ENCODE measurements around the gene ZNF407. TPM values are rescaled to one million over a fixed set of nuclear protein-coding genes. Genes with fewer than 3 reads are reported as not detected.
A peak's percentile ranks its signal among the peaks of the same experiment; 100 is the strongest.

ZNF407 gene
- total RNA-seq, 2 experiments from 2014 or later, result 11.7 to 13.4 TPM

- no peak overlapping the region for H3K27ac Mint-ChIP-seq
- H3K4me1 Mint-ChIP-seq, result no peaks in the 10 kb centered on the region
- POLR2A ChIA-PET, result interaction anchor here (0.6 to 1.8 kb wide), 2 partner anchors 24 to 511 kb away, joined by 3 to 8 read pairs; partner anchors contain the start of gene ZNF407
- H3K9me3 Mint-ChIP-seq, result no peaks in the 10 kb centered on the region
- CTCF ChIA-PET, result no interaction called here
- no peaks in the 10 kb centered on the region for H3K27me3 Mint-ChIP-seq
- no peak overlapping the region for H3K4me3 Mint-ChIP-seq
- DNase-seq, result no peak
- no peaks in the 10 kb centered on the region for H3K36me3 Mint-ChIP-seq (ENCODE audit: low read depth)
Observed at GRCh38 chr18:74622072-74622471, 24.4 kb downstream of the ZNF407 start.

GRCh38 chr18:74623047-74623816 lies 25.6 kb downstream of the ZNF407 start:
- Mint-ChIP-seq H3K4me1 (peaks cover 5% of the 10 kb centered on the region), H3K9me3 (no peaks in the 10 kb centered on the region), H3K27ac (no peak overlapping the region), H3K36me3 (ENCODE audit: low read depth) (no peaks in the 10 kb centered on the region), H3K4me3 (no peak overlapping the region), H3K27me3 (no peaks in the 10 kb centered on the region)
- CTCF ChIA-PET, result interaction anchor here (1.1 to 1.3 kb wide), 2 partner anchors 9 to 856 kb away, joined by 3 to 7 read pairs; no protein-coding TSS in a partner anchor
- POLR2A ChIA-PET, result no interaction called here
- DNase-seq, result no peak

- ChIA-PET CTCF (interaction anchor here (1.1 kb wide), 1 partner anchor 855 kb away, joined by 3 read pairs; no protein-coding TSS in a partner anchor), POLR2A (no interaction called here)
- Mint-ChIP-seq H3K27ac (no peak overlapping the region), H3K9me3 (no peaks in the 10 kb centered on the region), H3K4me3 (no peak overlapping the region), H3K36me3 (ENCODE audit: low read depth) (no peaks in the 10 kb centered on the region), H3K27me3 (no peaks in the 10 kb centered on the region), H3K4me1 (peaks cover 5% of the 10 kb centered on the region)
- DNase-seq, result no peak
Observed at GRCh38 chr18:74624466-74624865, 26.8 kb downstream of the ZNF407 start.

- Mint-ChIP-seq H3K36me3 (ENCODE audit: low read depth) (no peaks in the 10 kb centered on the region), H3K4me1 (peaks cover 5% of the 10 kb centered on the region), H3K27ac (no peak overlapping the region), H3K27me3 (no peaks in the 10 kb centered on the region), H3K4me3 (no peak overlapping the region), H3K9me3 (no peaks in the 10 kb centered on the region)
- no peak for DNase-seq
- POLR2A ChIA-PET, result no interaction called here
- CTCF ChIA-PET, result no interaction called here
Observed at GRCh38 chr18:74625157-74625556, 27.5 kb downstream of the ZNF407 start.

GRCh38 chr18:74626049-74626874 lies 28.6 kb downstream of the ZNF407 start:
- Mint-ChIP-seq H3K27ac (no peak overlapping the region), H3K27me3 (no peaks in the 10 kb centered on the region), H3K9me3 (no peaks in the 10 kb centered on the region), H3K4me1 (peaks cover 13% of the 10 kb centered on the region), H3K4me3 (no peak overlapping the region), H3K36me3 (ENCODE audit: low read depth) (no peaks in the 10 kb centered on the region)
- POLR2A ChIA-PET, result no interaction called here
- DNase-seq, result no peak
- CTCF ChIA-PET, result no interaction called here

- no peak overlapping the region for H3K4me3 Mint-ChIP-seq
- H3K4me1 Mint-ChIP-seq, result peaks cover 35% of the 10 kb centered on the region
- no peak for DNase-seq
- H3K27me3 Mint-ChIP-seq, result no peaks in the 10 kb centered on the region
- ChIA-PET CTCF (interaction anchor here (1.3 kb wide), 1 partner anchor 12 kb away, joined by 3 read pairs; no protein-coding TSS in a partner anchor), POLR2A (interaction anchor here (1.3 to 2.6 kb wide), 2 partner anchors 33 to 440 kb away, joined by 3 to 20 read pairs; partner anchors contain the start of gene ZNF407)
- no peaks in the 10 kb centered on the region for H3K9me3 Mint-ChIP-seq
- H3K27ac Mint-ChIP-seq, result peak overlapping the region; percentile 91
- peaks cover 35% of the 10 kb centered on the region for H3K36me3 Mint-ChIP-seq (ENCODE audit: low read depth)
Observed at GRCh38 chr18:74630804-74631203, 33.1 kb downstream of the ZNF407 start.

- Mint-ChIP-seq H3K36me3 (ENCODE audit: low read depth) (peaks cover 35% of the 10 kb centered on the region), H3K4me1 (peaks cover 35% of the 10 kb centered on the region), H3K4me3 (peak overlapping the region; percentile 54), H3K27ac (peak overlapping the region; percentile 91), H3K9me3 (no peaks in the 10 kb centered on the region), H3K27me3 (no peaks in the 10 kb centered on the region)
- CTCF ChIA-PET, result interaction anchor here (0.8 to 1.8 kb wide), 3 partner anchors 8 to 35 kb away, joined by 3 to 7 read pairs (median 4); partner anchors contain the start of gene ZNF407
- POLR2A ChIA-PET, result interaction anchor here (1.2 to 2.6 kb wide), 3 partner anchors 19 to 440 kb away, joined by 3 to 20 read pairs (median 4); partner anchors contain the start of gene ZNF407
- no peak for DNase-seq
Observed at GRCh38 chr18:74631212-74631611, 33.5 kb downstream of the ZNF407 start.

GRCh38 chr18:74631623-74632350 lies 34.1 kb downstream of the ZNF407 start:
- H3K4me3 Mint-ChIP-seq, result peak overlapping the region; percentile 54
- no peaks in the 10 kb centered on the region for H3K27me3 Mint-ChIP-seq
- H3K4me1 Mint-ChIP-seq, result peaks cover 35% of the 10 kb centered on the region

GRCh38 chr18:74632351-74632679 lies 34.6 kb downstream of the ZNF407 start:
- H3K27me3 Mint-ChIP-seq, result no peaks in the 10 kb centered on the region
- H3K27ac Mint-ChIP-seq, result peak overlapping the region; percentile 91
- DNase-seq, result no peak
- H3K9me3 Mint-ChIP-seq, result no peaks in the 10 kb centered on the region
- H3K36me3 Mint-ChIP-seq (ENCODE audit: low read depth), result peaks cover 35% of the 10 kb centered on the region
- no peak overlapping the region for H3K4me3 Mint-ChIP-seq
- H3K4me1 Mint-ChIP-seq, result peaks cover 35% of the 10 kb centered on the region
- POLR2A ChIA-PET, result interaction anchor here (1.2 to 2.6 kb wide), 2 partner anchors 18 to 34 kb away, joined by 4 to 20 read pairs; partner anchors contain the start of gene ZNF407
- CTCF ChIA-PET, result interaction anchor here (0.5 to 1.8 kb wide), 5 partner anchors 9 to 1869 kb away, joined by 3 to 7 read pairs (median 4); partner anchors contain the start of gene ZNF407

More at GRCh38 chr18:74631623-74632350, 34.1 kb downstream of the ZNF407 start:
- CTCF ChIA-PET, result interaction anchor here (0.5 to 1.8 kb wide), 5 partner anchors 8 to 1869 kb away, joined by 3 to 7 read pairs (median 4); partner anchors contain the start of gene ZNF407
- no peaks in the 10 kb centered on the region for H3K9me3 Mint-ChIP-seq
- H3K27ac Mint-ChIP-seq, result peak overlapping the region; percentile 91
- DNase-seq, result no peak
- peaks cover 35% of the 10 kb centered on the region for H3K36me3 Mint-ChIP-seq (ENCODE audit: low read depth)
- POLR2A ChIA-PET, result interaction anchor here (1.2 to 2.6 kb wide), 3 partner anchors 18 to 439 kb away, joined by 3 to 20 read pairs (median 4); partner anchors contain the start of gene ZNF407

- Mint-ChIP-seq H3K27me3 (no peaks in the 10 kb centered on the region), H3K36me3 (ENCODE audit: low read depth) (peaks cover 35% of the 10 kb centered on the region), H3K9me3 (no peaks in the 10 kb centered on the region), H3K27ac (peak overlapping the region; percentile 91), H3K4me3 (no peak overlapping the region), H3K4me1 (peaks cover 30% of the 10 kb centered on the region)
- POLR2A ChIA-PET, result interaction anchor here (1.4 kb wide), 1 partner anchor 35 kb away, joined by 5 read pairs; the partner anchor contains the start of gene ZNF407
- no peak for DNase-seq
- CTCF ChIA-PET, result interaction anchor here (1.8 kb wide), 1 partner anchor 9 kb away, joined by 7 read pairs; no protein-coding TSS in a partner anchor
Observed at GRCh38 chr18:74632856-74633255, 35.2 kb downstream of the ZNF407 start.

- ChIA-PET CTCF (no interaction called here), POLR2A (interaction anchor here (1.4 kb wide), 1 partner anchor 36 kb away, joined by 5 read pairs; the partner anchor contains the start of gene ZNF407)
- Mint-ChIP-seq H3K4me3 (no peak overlapping the region), H3K9me3 (no peaks in the 10 kb centered on the region), H3K4me1 (peaks cover 30% of the 10 kb centered on the region), H3K27ac (no peak overlapping the region), H3K27me3 (no peaks in the 10 kb centered on the region), H3K36me3 (ENCODE audit: low read depth) (peaks cover 35% of the 10 kb centered on the region)
- DNase-seq, result no peak
Observed at GRCh38 chr18:74633652-74634352, 36.1 kb downstream of the ZNF407 start.
